Stomach (tissue), 9 donors: ENCODE results near the gene SLC44A2. TPM values are rescaled to one million over a fixed set of nuclear protein-coding genes. Genes with fewer than 3 reads are reported as not detected.

ENCODE experiments used
- DNase-seq, 2 donors: peaks; one replicate each; pipeline versions ENCODE4 v3.0.0 to v3.0.0-alpha.2; 2013 to 2019
- H3K27ac ChIP-seq, 5 donors: fragments of 200-600 bp in 4 of 5; sonication (generic) in 4 of 5; one replicate each; pipeline ENCODE4 v1.5.1; 2013 to 2019; ENCODE audit warnings: mild to moderate bottlenecking in 1 of 5, moderate library complexity in 1 of 5
- H3K27me3 ChIP-seq, 3 donors: fragments of 200-600 bp; sonication (generic); one replicate each; pipeline ENCODE4 v1.5.1; 2017 to 2019; ENCODE audit warnings: mixed run types in 1 of 3
- H3K36me3 ChIP-seq, 4 donors: fragments of 200-600 bp; sonication (generic); 1 replicate in 3 of 4; 2 replicates in 1 of 4; pipeline ENCODE4 v1.5.1; 2016 to 2019
- H3K4me1 ChIP-seq, 4 donors: fragments of 200-600 bp; sonication (generic); one replicate each; pipeline ENCODE4 v1.5.1; 2016 to 2019
- H3K4me3 ChIP-seq, 4 donors: fragments of 200-600 bp; sonication (generic) in 3 of 4; one replicate each; pipeline ENCODE4 v1.5.1; 2016 to 2019; ENCODE audit warnings: mild to moderate bottlenecking in 1 of 4
- H3K9me3 ChIP-seq, 4 donors: fragments of 200-600 bp; sonication (generic); one replicate each; pipeline ENCODE4 v1.5.1; 2016 to 2019
- CTCF ChIP-seq, 7 experiments: fragments of 450-650 bp in 4 of 7; fragments of 200-600 bp in 3 of 7; sonication (generic) in 3 of 7; IDR thresholded peaks; one replicate each; pipeline ENCODE4 v1.5.1; 2016 to 2019; ENCODE audit warnings: antibody characterized with exemption in 7 of 7, control low read depth in 2 of 7, mild to moderate bottlenecking in 1 of 7
- EP300 ChIP-seq: sonication (generic); formaldehyde crosslinking; IDR thresholded peaks from one replicate; pipeline ENCODE4 v1.6.1; 2017; ENCODE audit warnings: antibody characterized with exemption
- POLR2A ChIP-seq, 4 donors: fragments of 450-650 bp; IDR thresholded peaks; one replicate each; pipeline ENCODE4 v1.6.1; 2016; ENCODE audit warnings: antibody characterized with exemption in 4 of 4, control low read depth in 2 of 4, mild to moderate bottlenecking in 1 of 4, moderate library complexity in 1 of 4
- POLR2AphosphoS5 ChIP-seq, 3 donors: sonication (generic); formaldehyde crosslinking; IDR thresholded peaks; one replicate each; pipeline ENCODE4 v1.6.1; 2016; ENCODE audit warnings: antibody characterized with exemption in 3 of 3
- WGBS, 5 donors: extraction: QIAGEN DNeasy Blood & Tissue Kit in 3 of 5; methylation state at CpG; one replicate each; pipeline versions ENCODE4 v1.1.5 to v1.1.7; 2013 to 2018; 5-methylcytosine and 5-hydroxymethylcytosine counted together
- intact Hi-C: fragments of 100-400 bp; cut with DNase I; formaldehyde crosslinking; loops from one replicate; pipeline ENCODE4 v1.15.1; 2023; ENCODE audit warnings: low total_unique reads
- polyA plus RNA-seq, 3 donors: library from polyadenylated mRNA; stranded (reverse); fragments of 200-250 nt; gene quantifications; one replicate each; pipeline ENCODE4 v1.2.3, GENCODE V29; 2013
- total RNA-seq, 5 donors: library from RNA; depleted of rRNA; stranded (reverse); fragments of >200 nt; gene quantifications; one replicate each; pipeline versions ENCODE4 v1.1.0 to v1.2.3, GENCODE V29; 2014 to 2016
- donor health status: healthy with polysubstance abuse.
- donor health status: Bipolar disorder and iron deficiency.
- donor health status: healthy.

Gene SLC44A2
- total and polyA plus RNA-seq, 8 donors: 26.1 to 161 (median 65.7) TPM

- Histone ChIP-seq H3K9me3 (no peaks in the 10 kb centered on the region), H3K27ac (no peak overlapping the region), H3K36me3 (peaks cover 0 to 38% (median 17%) of the 10 kb centered on the region in 4 donors), H3K4me1 (peaks cover 0 to 25% (median 15%) of the 10 kb centered on the region in 4 donors), H3K27me3 (peaks cover 0 to 8% (median 0%) of the 10 kb centered on the region in 3 donors), H3K4me3 (no peak overlapping the region)
- DNase-seq: no peak
- TF ChIP-seq POLR2A (IDR thresholded peaks at IDR 0.05) (no peak), EP300 (no peak), POLR2AphosphoS5 (IDR thresholded peaks at IDR 0.05) (no peak), CTCF (IDR thresholded peaks at IDR 0.05) (no peak)
- intact Hi-C loops: no loop called here
- WGBS, 5 donors: 83 to 94% (median 88%) methylated on average over 13 of the region's 13 CpGs
Measured at GRCh38 chr19:10582091-10582490, 43.3 kb upstream of the SLC44A2 start.

GRCh38 chr19:10583036-10583776, 42.1 kb upstream of the SLC44A2 start:
- H3K9me3 ChIP-seq: no peaks in the 10 kb centered on the region
- TF ChIP-seq POLR2AphosphoS5 (IDR thresholded peaks at IDR 0.05): no peak
- no peak for TF ChIP-seq POLR2A (IDR thresholded peaks at IDR 0.05)
- no peak for DNase-seq
- peaks cover 0 to 30% (median 13%) of the 10 kb centered on the region in 4 donors for H3K36me3 ChIP-seq
- H3K4me1 ChIP-seq: peaks cover 0 to 25% (median 15%) of the 10 kb centered on the region in 4 donors
- 83 to 88% (median 85%) methylated on average over 9 of the region's 9 CpGs for WGBS, 5 donors
- H3K27ac ChIP-seq: no peak overlapping the region
- H3K4me3 ChIP-seq: no peak overlapping the region
- intact Hi-C loops: no loop called here
- peaks cover 0 to 19% (median 0%) of the 10 kb centered on the region in 3 donors for H3K27me3 ChIP-seq

GRCh38 chr19:10586396-10586795, 39.0 kb upstream of the SLC44A2 start:
- intact Hi-C loops: no loop called here
- H3K4me1 ChIP-seq: peaks cover 0 to 17% (median 8%) of the 10 kb centered on the region in 4 donors
- peak overlapping the region in 4 of 5 donors; percentile 70 to 83 (median 72) for H3K27ac ChIP-seq
- H3K27me3 ChIP-seq: peaks cover 0 to 30% (median 0%) of the 10 kb centered on the region in 3 donors
- TF ChIP-seq EP300 (no peak), POLR2A (IDR thresholded peaks at IDR 0.05) (no peak), POLR2AphosphoS5 (IDR thresholded peaks at IDR 0.05) (no peak), CTCF (IDR thresholded peaks at IDR 0.05) (no peak)
- H3K4me3 ChIP-seq: peak overlapping the region; percentile 46 to 62 (median 52)
- 28 to 55% (median 39%) methylated on average over 6 of the region's 6 CpGs for WGBS, 5 donors
- peaks cover 0 to 8% (median 2%) of the 10 kb centered on the region in 4 donors for H3K36me3 ChIP-seq
- H3K9me3 ChIP-seq: no peaks in the 10 kb centered on the region
- no peak for DNase-seq

- Histone ChIP-seq H3K27me3 (peaks cover 0 to 30% (median 0%) of the 10 kb centered on the region in 3 donors), H3K4me1 (peaks cover 0 to 10% (median 8%) of the 10 kb centered on the region in 4 donors), H3K36me3 (peaks cover 0 to 5% (median 0%) of the 10 kb centered on the region in 4 donors), H3K27ac (peak within 1 kb of the TSS; percentile 70 to 83 (median 72)), H3K4me3 (peak within 1 kb of the TSS; percentile 46 to 62 (median 52)), H3K9me3 (no peaks in the 10 kb centered on the region)
- WGBS, 5 donors: 17 to 29% (median 18%) methylated on average over 27 to 35 of the region's 35 CpGs
- no peak for TF ChIP-seq CTCF (IDR thresholded peaks at IDR 0.05)
- TF ChIP-seq POLR2AphosphoS5 (IDR thresholded peaks at IDR 0.05): peak in 2 of 3 donors; percentile 22 to 63
- no peak for TF ChIP-seq POLR2A (IDR thresholded peaks at IDR 0.05)
- DNase-seq: peak; percentile 67 to 84
- intact Hi-C loops: no loop called here
Measured at GRCh38 chr19:10587022-10587838, 38.1 kb upstream of the SLC44A2 start, which contains the start of gene AP1M2. AP1M2 (minus strand) TSS chr19:10587312; CDS start chr19:10587231, 81 bp downstream.
